ENCODE results near the gene SLFN14.

Gene SLFN14

DNA sequence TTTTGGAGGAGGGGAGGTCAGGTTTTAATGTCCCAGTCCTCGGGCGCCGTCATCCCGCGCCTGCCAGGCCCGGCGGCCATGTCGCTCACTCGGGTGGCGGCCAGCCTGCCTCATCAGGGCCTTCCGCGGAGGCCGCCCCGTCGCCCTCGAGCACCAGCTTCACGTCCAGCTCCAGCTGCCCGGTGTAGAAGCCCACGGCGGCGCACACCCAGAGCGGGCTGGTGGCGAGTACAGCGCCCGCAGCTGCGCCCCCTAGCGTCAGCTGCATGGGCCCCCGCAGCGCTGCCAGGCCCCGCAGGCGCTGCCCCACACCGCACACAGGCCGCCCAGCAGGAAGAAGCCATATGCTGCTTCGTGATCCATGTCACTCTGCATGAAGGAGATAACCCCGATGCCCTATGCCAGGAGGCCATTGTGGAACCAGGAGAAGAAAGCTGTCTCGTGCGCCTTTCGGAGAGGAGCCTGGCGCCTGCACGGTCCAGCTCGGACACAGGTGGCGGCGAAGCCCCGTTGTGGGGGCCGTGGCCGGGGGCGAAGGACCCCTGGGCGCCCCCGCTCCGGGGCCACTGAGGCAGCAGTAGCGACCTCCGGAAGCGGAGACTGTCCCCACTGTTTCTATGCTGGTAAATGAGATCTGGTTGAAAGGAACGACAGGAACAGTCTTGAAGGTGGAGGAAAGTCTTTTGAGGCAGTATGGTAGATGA lies 36.1 kb upstream of the SLFN14 start:
- no peak for DNase-seq (ENCODE audit: extremely low read depth, low read depth)
- H3K4me3 ChIP-seq (replicated peaks; ENCODE audit: low read depth, low read length), result no peak overlapping the region
- TF ChIP-seq, protein P1, sequence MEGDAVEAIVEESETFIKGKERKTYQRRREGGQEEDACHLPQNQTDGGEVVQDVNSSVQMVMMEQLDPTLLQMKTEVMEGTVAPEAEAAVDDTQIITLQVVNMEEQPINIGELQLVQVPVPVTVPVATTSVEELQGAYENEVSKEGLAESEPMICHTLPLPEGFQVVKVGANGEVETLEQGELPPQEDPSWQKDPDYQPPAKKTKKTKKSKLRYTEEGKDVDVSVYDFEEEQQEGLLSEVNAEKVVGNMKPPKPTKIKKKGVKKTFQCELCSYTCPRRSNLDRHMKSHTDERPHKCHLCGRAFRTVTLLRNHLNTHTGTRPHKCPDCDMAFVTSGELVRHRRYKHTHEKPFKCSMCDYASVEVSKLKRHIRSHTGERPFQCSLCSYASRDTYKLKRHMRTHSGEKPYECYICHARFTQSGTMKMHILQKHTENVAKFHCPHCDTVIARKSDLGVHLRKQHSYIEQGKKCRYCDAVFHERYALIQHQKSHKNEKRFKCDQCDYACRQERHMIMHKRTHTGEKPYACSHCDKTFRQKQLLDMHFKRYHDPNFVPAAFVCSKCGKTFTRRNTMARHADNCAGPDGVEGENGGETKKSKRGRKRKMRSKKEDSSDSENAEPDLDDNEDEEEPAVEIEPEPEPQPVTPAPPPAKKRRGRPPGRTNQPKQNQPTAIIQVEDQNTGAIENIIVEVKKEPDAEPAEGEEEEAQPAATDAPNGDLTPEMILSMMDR (IDR thresholded peaks at IDR 0.05; ENCODE audit: low read depth, low read length, missing control alignments), result no peak

DNA sequence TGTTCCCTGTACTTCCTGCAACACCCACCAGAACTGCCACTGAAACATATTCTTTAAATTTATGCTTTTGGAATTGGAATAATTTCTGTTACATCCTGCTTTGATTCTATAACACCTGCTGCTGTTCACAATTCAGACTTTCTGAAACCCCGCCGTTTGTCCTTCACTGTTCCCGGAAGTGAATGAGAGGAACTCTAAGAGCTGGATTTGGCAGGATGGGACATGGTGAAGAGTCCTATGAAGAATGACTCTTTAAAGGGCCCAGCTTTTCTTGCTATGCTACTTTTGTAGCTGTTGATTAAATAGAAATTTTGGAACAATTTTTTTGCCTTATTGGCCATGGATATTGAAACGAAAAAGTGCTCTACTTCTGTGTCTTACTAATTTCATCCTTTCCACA lies 35.5 kb upstream of the SLFN14 start:
- no peak for DNase-seq (ENCODE audit: extremely low read depth, low read depth)
- H3K4me3 ChIP-seq (replicated peaks; ENCODE audit: low read depth, low read length), result no peak overlapping the region
- TF ChIP-seq, protein P1 (IDR thresholded peaks at IDR 0.05; ENCODE audit: low read depth, low read length, missing control alignments), result no peak

DNA sequence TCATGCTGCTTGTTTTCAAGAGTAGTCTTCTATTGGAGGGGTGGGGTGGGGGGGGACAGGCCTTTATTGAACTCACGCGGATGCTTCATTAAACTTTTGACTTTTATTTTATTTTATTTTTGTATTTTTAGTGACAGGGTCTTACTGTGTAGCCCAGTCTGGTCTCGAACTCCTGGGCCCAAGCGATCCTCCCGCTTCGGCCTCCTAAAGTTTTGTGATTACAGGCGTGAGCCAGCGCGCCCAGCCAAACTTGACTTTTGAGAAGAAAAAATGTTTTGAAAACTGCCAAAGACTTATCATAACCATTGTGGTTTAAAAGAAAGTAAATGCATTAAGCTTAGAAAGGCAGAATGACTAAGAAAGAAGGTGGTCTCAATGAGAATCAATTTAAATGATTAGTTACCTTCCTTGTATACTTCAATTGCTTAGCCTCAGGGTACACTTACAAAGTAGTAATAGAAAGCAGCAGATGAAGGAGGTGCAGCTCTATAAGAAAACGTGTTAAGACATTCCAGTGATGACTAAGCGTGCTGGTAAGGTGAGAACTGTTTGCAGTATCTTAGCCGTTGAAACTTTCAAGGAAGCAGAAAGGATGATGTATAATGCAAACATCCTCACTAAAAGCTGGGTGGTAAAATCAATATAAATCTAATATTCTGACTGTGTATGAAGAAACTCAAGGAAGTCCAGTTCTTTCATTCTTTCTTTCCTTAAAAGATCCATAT lies 27.7 kb upstream of the SLFN14 start:
- no peak for DNase-seq (ENCODE audit: extremely low read depth, low read depth)
- TF ChIP-seq, protein P1 (IDR thresholded peaks at IDR 0.05; ENCODE audit: low read depth, low read length, missing control alignments), result no peak

DNA sequence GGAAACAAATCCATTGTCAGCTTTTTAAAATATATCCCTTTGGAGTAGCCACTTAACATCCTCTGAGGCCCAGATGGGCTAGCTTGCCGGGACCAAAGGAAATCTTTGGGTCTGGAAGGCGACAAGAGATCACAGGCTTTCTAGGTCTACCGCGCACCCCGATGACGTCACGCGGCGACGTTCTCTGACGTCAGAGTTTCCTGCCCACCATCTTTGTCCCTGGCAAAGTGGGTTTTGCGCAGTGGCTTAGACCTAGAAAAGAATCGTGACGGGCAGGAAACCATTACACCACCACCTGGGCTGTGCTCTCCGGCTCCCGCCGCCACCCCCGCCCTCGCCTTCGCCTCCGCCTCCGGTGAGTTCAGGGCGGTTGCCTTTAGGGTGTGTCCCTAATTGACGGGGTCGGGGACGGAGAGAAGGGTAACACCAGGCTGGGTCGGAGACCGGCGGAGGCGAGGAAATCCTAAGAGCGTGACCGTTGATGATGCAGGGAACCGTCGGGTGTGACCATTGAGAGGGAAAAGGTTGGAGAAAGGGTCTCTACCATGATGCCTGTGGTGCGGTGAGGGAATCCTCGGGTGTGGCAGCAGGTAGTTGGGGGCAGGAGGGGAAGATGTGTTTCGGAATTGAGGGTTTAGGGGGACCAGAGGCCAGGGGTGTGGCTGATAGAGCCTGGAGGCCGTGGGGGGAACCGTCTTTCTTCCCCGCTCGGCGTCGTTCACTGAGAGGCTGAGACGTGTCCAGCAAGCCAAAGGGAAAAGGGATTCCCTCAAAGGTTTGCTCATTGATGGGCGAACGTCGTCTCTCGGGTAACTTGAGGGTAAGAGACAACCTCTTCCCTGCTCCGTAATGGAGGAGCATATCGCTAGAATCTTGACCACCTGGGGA lies 26.7 kb upstream of the SLFN14 start, which contains the start of gene AP2B1:
Gene AP2B1 (plus strand): TSS at position 249 of the 888 bp plus-strand sequence. CDS start 6,709 bp downstream, outside the sequence.
- peak within 1 kb of the TSS; percentile 98 for H3K4me3 ChIP-seq (replicated peaks; ENCODE audit: low read depth, low read length)
- TF ChIP-seq, protein P1 (IDR thresholded peaks at IDR 0.05; ENCODE audit: low read depth, low read length, missing control alignments), result no peak
- DNase-seq (ENCODE audit: extremely low read depth, low read depth), result peak; percentile 94

More for the DNA sequence above, 27.7 kb upstream of the SLFN14 start:
- peak overlapping the region; percentile 98 for H3K4me3 ChIP-seq (replicated peaks; ENCODE audit: low read depth, low read length)

DNA sequence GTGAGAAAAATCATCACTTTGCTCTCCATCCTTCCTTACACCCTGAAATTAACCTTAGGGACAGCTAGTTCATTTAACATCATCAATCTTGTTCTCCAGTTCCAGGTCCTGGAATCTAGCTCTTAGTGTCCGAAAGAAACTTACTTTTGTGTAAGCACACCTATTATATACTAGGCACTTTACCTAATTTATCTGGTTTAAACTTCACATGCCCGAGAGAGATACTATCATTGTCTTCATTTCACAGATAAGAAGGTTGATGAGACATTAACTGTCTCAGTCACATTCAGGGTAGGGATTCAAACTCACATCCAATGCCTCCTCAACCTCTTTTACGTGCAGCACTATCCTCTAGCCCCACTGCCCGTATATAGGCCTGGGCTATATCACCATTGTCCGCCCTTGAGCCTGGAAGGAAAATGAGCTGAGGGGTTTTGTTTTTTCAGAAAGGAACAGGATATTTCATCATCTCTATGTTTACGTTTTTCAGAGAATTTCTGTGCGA lies 26.0 kb upstream of the SLFN14 start:
- DNase-seq (ENCODE audit: extremely low read depth, low read depth), result no peak
- TF ChIP-seq, protein P1 (IDR thresholded peaks at IDR 0.05; ENCODE audit: low read depth, low read length, missing control alignments), result no peak
- peak overlapping the region; percentile 98 for H3K4me3 ChIP-seq (replicated peaks; ENCODE audit: low read depth, low read length)

DNA sequence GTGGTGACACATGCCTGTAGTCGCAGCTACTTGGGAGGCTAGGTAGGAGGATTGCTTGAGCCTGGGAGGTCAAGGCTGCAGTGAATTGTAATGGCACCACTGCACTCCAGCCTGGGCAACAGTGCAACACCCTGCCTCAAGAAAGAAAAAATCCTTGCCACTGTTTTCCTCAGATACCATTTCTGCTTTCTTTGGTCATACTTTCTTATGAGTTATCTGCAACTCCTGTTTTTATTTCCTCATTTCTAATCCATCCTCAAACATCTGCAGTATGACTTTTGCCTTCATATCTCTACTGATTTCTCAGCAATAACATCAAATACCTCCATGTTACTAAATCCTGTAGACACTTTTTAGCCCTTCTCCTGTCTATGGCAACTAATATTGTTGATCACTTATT lies 23.4 kb upstream of the SLFN14 start:
- TF ChIP-seq, protein P1 (IDR thresholded peaks at IDR 0.05; ENCODE audit: low read depth, low read length, missing control alignments), result no peak
- no peak for DNase-seq (ENCODE audit: extremely low read depth, low read depth)
- H3K4me3 ChIP-seq (replicated peaks; ENCODE audit: low read depth, low read length), result no peak overlapping the region
